DOHH2 (cell line): ENCODE data around the gene C11orf91.

Experiments
- CTCF ChIP-seq: fragments of 200-600 bp; sonication (generic); IDR thresholded peaks from one replicate; pipeline ENCODE4 v1.5.1; 2014; ENCODE audit warnings: antibody characterized with exemption, mild to moderate bottlenecking, low read depth, low read length; ENCODE audit not compliant: poor library complexity, severe bottlenecking
- EZH2phosphoT487 ChIP-seq: fragments of 200-600 bp; sonication (generic); IDR thresholded peaks from 2 replicates; pipeline ENCODE4 v1.6.1; 2017; ENCODE audit warnings: borderline replicate concordance, mild to moderate bottlenecking, antibody characterized with exemption, low read length, moderate library complexity, mixed read lengths

- TF ChIP-seq CTCF (no peak), EZH2phosphoT487 (no peak)
Observed at GRCh38 chr11:33721984-33722383, 21.4 kb upstream of the C11orf91 start.
